Measurements from ENCODE around the gene ZRSR2. TPM values are rescaled to one million over a fixed set of nuclear protein-coding genes. Genes with fewer than 3 reads are reported as not detected.
A peak's percentile ranks its signal among the peaks of the same experiment; 100 is the strongest.

The ZRSR2 gene
- total RNA-seq, 4 donors from 2014 or later, result 5.3 to 263 (median 12.4) TPM; not detected in 1

DNA sequence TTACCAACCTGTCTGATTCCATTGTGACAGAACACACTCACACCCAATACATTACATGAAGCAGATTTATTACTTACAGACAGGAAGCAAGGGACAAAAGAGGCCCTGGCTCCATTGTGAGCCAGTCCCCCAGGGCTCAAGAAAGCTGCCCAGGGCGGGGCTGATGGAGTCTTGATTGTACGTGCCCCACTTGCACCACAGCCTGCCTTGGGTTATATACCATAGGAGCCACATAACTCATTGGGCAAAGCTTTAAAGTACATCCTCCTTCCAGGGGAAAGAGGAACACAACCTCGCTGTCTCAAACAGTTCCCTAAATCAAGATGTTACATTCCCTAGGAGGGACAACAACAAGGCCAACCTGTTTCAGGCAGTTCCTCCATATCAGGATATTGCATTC is 3.4 kb upstream of the ZRSR2 start:
- no peak overlapping the region for H3K4me3 ChIP-seq
- DNase-seq, result no peak
- WGBS, 2 donors (ENCODE audit: low coverage in 1 of 2), result 81% methylated on average over 3 of the region's 3 CpGs; no CpG with 5 or more reads in 1 of the 2 donors
- intact Hi-C loops (cut with DNase I; ENCODE audit: low total_unique reads) (no loop called here), in situ Hi-C loops (cut with MboI; ENCODE audit: low pct_ligation_motif_present in 1 of 4, low pct_unique_long_range_greater_than_20kb in 1 of 4, low sequenced_read_pairs in 3 of 4) (loop anchor here in 1 of 4 donors (25.0 kb wide), 1 partner anchor 100 kb away; no protein-coding TSS in a partner anchor)
- TF ChIP-seq EP300 (IDR thresholded peaks at IDR 0.05; ENCODE audit: low read depth), result no peak
- no peak for TF ChIP-seq POLR2A (IDR thresholded peaks at IDR 0.05)
- TF ChIP-seq, protein P1, sequence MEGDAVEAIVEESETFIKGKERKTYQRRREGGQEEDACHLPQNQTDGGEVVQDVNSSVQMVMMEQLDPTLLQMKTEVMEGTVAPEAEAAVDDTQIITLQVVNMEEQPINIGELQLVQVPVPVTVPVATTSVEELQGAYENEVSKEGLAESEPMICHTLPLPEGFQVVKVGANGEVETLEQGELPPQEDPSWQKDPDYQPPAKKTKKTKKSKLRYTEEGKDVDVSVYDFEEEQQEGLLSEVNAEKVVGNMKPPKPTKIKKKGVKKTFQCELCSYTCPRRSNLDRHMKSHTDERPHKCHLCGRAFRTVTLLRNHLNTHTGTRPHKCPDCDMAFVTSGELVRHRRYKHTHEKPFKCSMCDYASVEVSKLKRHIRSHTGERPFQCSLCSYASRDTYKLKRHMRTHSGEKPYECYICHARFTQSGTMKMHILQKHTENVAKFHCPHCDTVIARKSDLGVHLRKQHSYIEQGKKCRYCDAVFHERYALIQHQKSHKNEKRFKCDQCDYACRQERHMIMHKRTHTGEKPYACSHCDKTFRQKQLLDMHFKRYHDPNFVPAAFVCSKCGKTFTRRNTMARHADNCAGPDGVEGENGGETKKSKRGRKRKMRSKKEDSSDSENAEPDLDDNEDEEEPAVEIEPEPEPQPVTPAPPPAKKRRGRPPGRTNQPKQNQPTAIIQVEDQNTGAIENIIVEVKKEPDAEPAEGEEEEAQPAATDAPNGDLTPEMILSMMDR (IDR thresholded peaks at IDR 0.05), result no peak
- no peak for TF ChIP-seq POLR2AphosphoS5 (IDR thresholded peaks at IDR 0.05)
- H3K9me3 ChIP-seq, result no peaks in the 10 kb centered on the region
- H3K4me1 ChIP-seq, result peaks cover 0 to 12% (median 3%) of the 10 kb centered on the region in 4 donors
- no peaks in the 10 kb centered on the region for H3K27me3 ChIP-seq
- H3K27ac ChIP-seq, result no peak overlapping the region
- H3K36me3 ChIP-seq, result no peaks in the 10 kb centered on the region

- TF ChIP-seq POLR2A (IDR thresholded peaks at IDR 0.05), result no peak
- TF ChIP-seq, protein P1 (IDR thresholded peaks at IDR 0.05), result no peak
- no peak for TF ChIP-seq POLR2AphosphoS5 (IDR thresholded peaks at IDR 0.05)
- Histone ChIP-seq H3K9me3 (no peaks in the 10 kb centered on the region), H3K27ac (peak overlapping the region; percentile 87 to 92 (median 90)), H3K4me3 (peak overlapping the region; percentile 34 to 84 (median 65)), H3K4me1 (peaks cover 0 to 12% (median 5%) of the 10 kb centered on the region in 4 donors), H3K36me3 (no peaks in the 10 kb centered on the region), H3K27me3 (no peaks in the 10 kb centered on the region)
- WGBS, 2 donors (ENCODE audit: low coverage in 1 of 2), result 0% methylated on average over 1 to 15 of the region's 15 CpGs
- in situ Hi-C loops (cut with MboI; ENCODE audit: low pct_ligation_motif_present in 1 of 4, low pct_unique_long_range_greater_than_20kb in 1 of 4, low sequenced_read_pairs in 3 of 4) (loop anchor here in 1 of 4 donors (25.0 kb wide), 1 partner anchor 104 kb away; no protein-coding TSS in a partner anchor), intact Hi-C loops (cut with DNase I; ENCODE audit: low total_unique reads) (no loop called here)
- no peak for DNase-seq
These were observed 546 bp downstream of the ZRSR2 start for GRCh38 chrX:15790769-15791290.

GRCh38 chrX:15797707-15798106 is 7.4 kb downstream of the ZRSR2 start:
- H3K9me3 ChIP-seq, result no peaks in the 10 kb centered on the region
- H3K27ac ChIP-seq, result no peak overlapping the region
- 80 to 96% methylated on average over 1 to 4 of the region's 4 CpGs for WGBS, 2 donors (ENCODE audit: low coverage in 1 of 2)
- no peaks in the 10 kb centered on the region for H3K36me3 ChIP-seq
- H3K27me3 ChIP-seq, result no peaks in the 10 kb centered on the region
- in situ Hi-C loops (cut with MboI; ENCODE audit: low pct_ligation_motif_present in 1 of 4, low pct_unique_long_range_greater_than_20kb in 1 of 4, low sequenced_read_pairs in 3 of 4) (loop anchor here in 1 of 4 donors (25.0 kb wide), 1 partner anchor 110 kb away; no protein-coding TSS in a partner anchor), intact Hi-C loops (cut with DNase I; ENCODE audit: low total_unique reads) (no loop called here)
- no peak for DNase-seq
- TF ChIP-seq POLR2A (IDR thresholded peaks at IDR 0.05) (no peak), EP300 (IDR thresholded peaks at IDR 0.05; ENCODE audit: low read depth) (no peak), POLR2AphosphoS5 (IDR thresholded peaks at IDR 0.05) (no peak)
- TF ChIP-seq, protein P1 (IDR thresholded peaks at IDR 0.05), result no peak
- H3K4me1 ChIP-seq, result no peaks in the 10 kb centered on the region
- no peak overlapping the region for H3K4me3 ChIP-seq

GRCh38 chrX:15804563-15804962 is 14.3 kb downstream of the ZRSR2 start:
- H3K27me3 ChIP-seq, result no peaks in the 10 kb centered on the region
- H3K4me3 ChIP-seq, result no peak overlapping the region
- H3K36me3 ChIP-seq, result no peaks in the 10 kb centered on the region
- DNase-seq, result no peak
- no peak overlapping the region for H3K27ac ChIP-seq
- in situ Hi-C loops (cut with MboI; ENCODE audit: low pct_ligation_motif_present in 1 of 4, low pct_unique_long_range_greater_than_20kb in 1 of 4, low sequenced_read_pairs in 3 of 4), result loop anchor here in 1 of 4 donors (25.0 kb wide), 1 partner anchor 633 kb away; no protein-coding TSS in a partner anchor
- H3K4me1 ChIP-seq, result no peaks in the 10 kb centered on the region
- intact Hi-C loops (cut with DNase I; ENCODE audit: low total_unique reads), result no loop called here
- H3K9me3 ChIP-seq, result no peaks in the 10 kb centered on the region
- TF ChIP-seq POLR2AphosphoS5 (IDR thresholded peaks at IDR 0.05) (no peak), POLR2A (IDR thresholded peaks at IDR 0.05) (no peak), EP300 (IDR thresholded peaks at IDR 0.05; ENCODE audit: low read depth) (no peak)
- TF ChIP-seq, protein P1 (IDR thresholded peaks at IDR 0.05), result no peak
